K562 (cell line): Measurements from ENCODE around the gene CAPN2. TPM values are rescaled to one million over a fixed set of nuclear protein-coding genes. Genes with fewer than 3 reads are reported as not detected.

Source experiments
- ATAC-seq: fragments of 200-7000 bp; cut with Tn5 transposase; 3 replicates; pipeline ENCODE4 v1.9.1; 2020; ENCODE audit warnings: moderate library complexity
- BruUV-seq: library from RNA; stranded (reverse); fragments of 400-500 nt; replicated peaks from 2 replicates; lab custom pipeline; 2021; lab: Mats Ljungman, UMichigan
- CTCF ChIA-PET: fragments of 300-600 bp; formaldehyde crosslinking; extraction: SDS; loops from one replicate; lab custom pipeline; 2021; ENCODE audit warnings: low intra/inter-chr PET ratio; lab: Yijun Ruan, JAX
- POLR2A ChIA-PET: fragments of 300-600, 350-650 bp; sonication (Branson Sonifier 250); formaldehyde crosslinking; extraction: SDS; loops from one replicate; lab custom pipeline; 2021; ENCODE audit warnings: antibody characterized with exemption, inconsistent platforms; lab: Yijun Ruan, JAX
- DNase-seq, 4 experiments: peaks; one replicate each; pipeline versions ENCODE4 v3.0.0 to v3.0.0-alpha.2; 2011 to 2018; ENCODE audit warnings: low spot score in 3 of 4, mixed read lengths in 3 of 4; ENCODE audit errors: extremely low read depth in 1 of 4
- FAIRE-seq: peaks from 2 replicates; lab custom pipeline; 2011; peaks lifted over from hg19 to GRCh38; lab: Jason Lieb, UNC
- H2AFZ ChIP-seq: 2 replicates; pipeline ENCODE4 v1.6.0; 2011; ENCODE audit warnings: low read depth, low read length, control low read depth, inconsistent platforms
- H3K27ac ChIP-seq: fragments of 200-600 bp; 3 replicates; pipeline ENCODE4 v1.8.0; 2011; ENCODE audit warnings: low read depth, mild to moderate bottlenecking, control low read depth, inconsistent platforms, low read length, moderate library complexity, mixed read lengths; ENCODE audit errors: extremely low read depth
- H3K27me3 ChIP-seq, 2 experiments: fragments of 300-600 bp in 1 of 2; 2 replicates in 1 of 2; 3 replicates in 1 of 2; pipeline versions ENCODE4 v1.6.0 to v1.8.0; 2011; ENCODE audit warnings: inconsistent platforms in 2 of 2, low read length in 2 of 2, mild to moderate bottlenecking in 1 of 2, mixed read lengths in 1 of 2, moderate library complexity in 1 of 2; ENCODE audit not compliant: control insufficient read depth in 2 of 2, insufficient read depth in 2 of 2
- H3K36me3 ChIP-seq: fragments of 300-600 bp; 3 replicates; pipeline ENCODE4 v1.8.0; 2011; ENCODE audit warnings: mild to moderate bottlenecking, low read length, inconsistent platforms; ENCODE audit not compliant: control insufficient read depth, insufficient read depth
- H3K4me1 ChIP-seq, 2 experiments: fragments of 200-600 bp in 1 of 2; replicated peaks in 1 of 2; 2 replicates in 1 of 2; 3 replicates in 1 of 2; pipeline versions ENCODE4 v1.5.1 to v1.8.0; 2011; ENCODE audit warnings: inconsistent platforms in 2 of 2, low read length in 2 of 2, mild to moderate bottlenecking in 1 of 2, mixed read lengths in 1 of 2, moderate library complexity in 1 of 2; ENCODE audit not compliant: control insufficient read depth in 2 of 2, insufficient read depth in 2 of 2
- H3K4me2 ChIP-seq: 2 replicates; pipeline ENCODE4 v1.6.1; 2011; ENCODE audit warnings: low read length, control low read depth, inconsistent platforms, mixed read lengths; ENCODE audit not compliant: insufficient read depth
- H3K4me3 ChIP-seq: fragments of 200-600 bp; sonication (generic), shearing (Covaris generic); 2 replicates; pipeline ENCODE4 v1.5.1; 2016; ENCODE audit warnings: control low read depth, inconsistent platforms
- H3K79me2 ChIP-seq: fragments of 200-600 bp; 3 replicates; pipeline ENCODE4 v1.8.0; 2011; ENCODE audit warnings: low read length, inconsistent platforms; ENCODE audit not compliant: control insufficient read depth, insufficient read depth
- H3K9ac ChIP-seq, 2 experiments: 2 replicates each; pipeline versions ENCODE4 v1.6.0 to v1.6.1; 2011; ENCODE audit warnings: low read depth in 2 of 2, low read length in 2 of 2, control low read depth in 1 of 2, inconsistent platforms in 1 of 2, mild to moderate bottlenecking in 1 of 2, mixed read lengths in 1 of 2; ENCODE audit not compliant: insufficient read depth in 1 of 2
- H3K9me1 ChIP-seq: one replicate; pipeline ENCODE4 v1.6.0; 2011; ENCODE audit warnings: inconsistent platforms, mild to moderate bottlenecking, low read length, moderate library complexity; ENCODE audit not compliant: control insufficient read depth, insufficient read depth
- H3K9me3 ChIP-seq: replicated peaks from 2 replicates; pipeline ENCODE4 v1.5.1; 2011; ENCODE audit warnings: low read depth, low read length, inconsistent platforms; ENCODE audit not compliant: control insufficient read depth, insufficient read depth
- H4K20me1 ChIP-seq: replicated peaks from 2 replicates; pipeline ENCODE4 v1.6.1; 2011; ENCODE audit warnings: low read length, inconsistent platforms, mixed read lengths; ENCODE audit not compliant: control insufficient read depth, insufficient read depth
- ATF7 ChIP-seq: fragments of 450-650 bp; IDR thresholded peaks from 2 replicates; pipeline ENCODE4 v1.7.1; 2014; ENCODE audit warnings: mild to moderate bottlenecking, moderate library complexity
- CBX3 ChIP-seq, 2 experiments: IDR thresholded peaks; 1 replicate in 1 of 2; 2 replicates in 1 of 2; pipeline ENCODE4 v1.6.1; 2012; ENCODE audit warnings: inconsistent platforms in 2 of 2, low read length in 2 of 2, borderline replicate concordance in 1 of 2, control low read depth in 1 of 2
- DPF2 ChIP-seq: fragments of 450-650 bp; IDR thresholded peaks from 2 replicates; pipeline ENCODE4 v1.6.1; 2016
- EWSR1 ChIP-seq: fragments of 450-650 bp; IDR thresholded peaks from 2 replicates; pipeline ENCODE4 v1.6.1; 2018; ENCODE audit warnings: borderline replicate concordance, mild to moderate bottlenecking, low read depth, moderate library complexity; ENCODE audit not compliant: partially characterized antibody
- IFI16 ChIP-seq: fragments of 250-450 bp; sonication (Bioruptor Pico); IDR thresholded peaks from 2 replicates; pipeline ENCODE4 v2.1.2; 2022; ENCODE audit warnings: mild to moderate bottlenecking, inconsistent platforms
- MAFF ChIP-seq: IDR thresholded peaks from 2 replicates; pipeline ENCODE4 v1.6.1; 2012; ENCODE audit warnings: low read length, improper control_type of control experiment
- MEIS2 ChIP-seq: fragments of 450-650 bp; IDR thresholded peaks from 2 replicates; pipeline ENCODE4 v1.6.1; 2014; ENCODE audit warnings: mild to moderate bottlenecking; ENCODE audit not compliant: partially characterized antibody
- NFIX ChIP-seq: fragments of 250-450 bp; sonication (Bioruptor Pico); IDR thresholded peaks from 2 replicates; pipeline ENCODE4 v1.4.0; 2020; ENCODE audit warnings: low read depth, mild to moderate bottlenecking, moderate library complexity
- SMC3 ChIP-seq: conservative IDR thresholded peaks from 2 replicates; pipeline ENCODE4 v1.6.1; 2011; ENCODE audit warnings: low read depth, low read length, improper control_type of control experiment; ENCODE audit not compliant: insufficient read depth
- SNRNP70 ChIP-seq: fragments of 200-400 bp; formaldehyde crosslinking; optimal IDR thresholded peaks from 2 replicates; pipeline ENCODE3; 2017; ENCODE audit warnings: low read depth, low read length
- STAT5A ChIP-seq: IDR thresholded peaks from 2 replicates; pipeline ENCODE4 v1.6.1; 2012; ENCODE audit warnings: low read length, inconsistent platforms, borderline replicate concordance
- ZSCAN29 ChIP-seq: fragments of 450-650 bp; IDR thresholded peaks from 2 replicates; pipeline ENCODE4 v1.6.1; 2017
- WGBS: fragments of 100-300 bp; shearing (Covaris generic); methylation state at CpG from one replicate; pipeline ENCODE4 v1.1.6; 2016; ENCODE audit warnings: low coverage, mixed read lengths; ENCODE audit not compliant: insufficient coverage; ENCODE audit errors: missing lambda C conversion rate; 5-methylcytosine and 5-hydroxymethylcytosine counted together
- in situ Hi-C: fragments of 300-500 bp; cut with MboI; formaldehyde crosslinking; loops from 4 replicates; pipeline ENCODE4 v1.15.0; 2018; ENCODE audit warnings: inconsistent platforms, mixed read lengths
- intact Hi-C: fragments of 100-400 bp; cut with micrococcal nuclease; formaldehyde crosslinking; loops from 2 replicates; pipeline ENCODE4 v1.14.2; 2022
- polyA plus RNA-seq, 8 experiments: library from polyadenylated mRNA; depleted of rRNA in 4 of 8; stranded (reverse) in 5 of 8; unstranded in 3 of 8; fragments of >200 nt; fragmentation: Nextera tagmentation in 2 of 8; fragmentation: Illumina TruSeq in 1 of 8; extraction: Ambion mirVana in 2 of 8; extraction: Trizol in 1 of 8; gene quantifications; 2 replicates each; pipeline versions ENCODE4 v1.2.1 to v1.2.3, GENCODE V29; 2011 to 2014; ENCODE audit warnings: inconsistent platforms in 1 of 8, missing spikeins in 1 of 8
- total RNA-seq, 7 experiments: library from RNA; depleted of rRNA in 6 of 7; stranded (reverse); fragments of >200 nt in 6 of 7; fragmentation: Illumina TruSeq in 2 of 7; extraction: Trizol in 2 of 7; gene quantifications; 2 replicates each; pipeline versions ENCODE4 v1.2.1 to v1.2.3, GENCODE V29; 2011 to 2021; ENCODE audit warnings: low replicate concordance in 1 of 7
- TF ChIP-seq, protein P1 (sequence below): sonication (generic); formaldehyde crosslinking; IDR thresholded peaks from 2 replicates; pipeline ENCODE4 v1.8.0; 2022; ENCODE audit warnings: missing genetic modification reagents, mild to moderate bottlenecking, moderate library complexity, borderline replicate concordance
- TF ChIP-seq, protein P2 (sequence below), 2 experiments: fragments of 450-650 bp; formaldehyde crosslinking in 1 of 2; IDR thresholded peaks; 2 replicates each; pipeline versions ENCODE4 v1.4.0 to v1.6.1; 2014 to 2020; ENCODE audit warnings: mild to moderate bottlenecking in 2 of 2, borderline replicate concordance in 1 of 2, low read depth in 1 of 2

The CAPN2 gene
- total and polyA plus RNA-seq, 9 of the 15 experiments (the other 6 are each of a cell fraction or from before 2014, with no cell fraction given) = 24.6 to 157 (median 101) TPM

DNA sequence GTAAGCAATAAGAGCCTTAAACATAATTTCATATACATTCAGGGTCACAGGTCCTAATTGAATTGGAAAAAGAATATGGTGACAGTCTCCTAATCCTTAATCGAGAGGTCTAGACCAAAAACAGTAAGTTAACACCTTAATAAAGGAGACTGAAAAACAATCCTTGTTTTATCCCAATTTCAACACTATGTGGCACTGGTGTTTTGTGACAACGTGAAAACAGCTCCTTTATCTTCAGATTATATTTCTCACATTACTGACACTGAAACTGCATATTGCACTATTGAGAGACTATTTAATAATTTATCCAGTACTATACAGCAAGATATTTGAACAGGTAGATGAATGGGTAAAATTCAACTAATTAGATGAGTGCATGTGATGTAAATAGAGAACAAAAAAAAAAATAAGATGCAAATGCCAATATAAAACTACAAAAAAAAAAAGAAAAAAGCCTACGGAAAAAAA, 99.3 kb downstream of the CAPN2 start:
- Histone ChIP-seq H3K4me2 (no peak overlapping the region), H3K4me3 (no peak overlapping the region), H3K9me3 (no peaks in the 10 kb centered on the region; the same call in 1 of the 2 replicates), H3K9me1 (no peaks in the 10 kb centered on the region), H3K27ac (no peak overlapping the region), H4K20me1 (no peaks in the 10 kb centered on the region), H3K36me3 (peaks cover 84% of the 10 kb centered on the region), H3K27me3 (no peaks in the 10 kb centered on the region), H3K79me2 (peaks cover 24% of the 10 kb centered on the region), H2AFZ (no peak overlapping the region), H3K4me1 (no peaks in the 10 kb centered on the region; a peak in 2 of 5 replicates), H3K9ac (no peak overlapping the region)
- peak in 1 of 4 experiments; percentile 58 for DNase-seq
- FAIRE-seq = peak; percentile 66
- ChIA-PET CTCF (interaction anchor here (0.9 to 2.4 kb wide), 4 partner anchors 9 to 646 kb away, joined by 3 to 13 read pairs (median 4); no protein-coding TSS in a partner anchor), POLR2A (interaction anchor here (0.6 to 1.3 kb wide), 5 partner anchors 8 to 295 kb away, joined by 3 to 6 read pairs (median 3); no protein-coding TSS in a partner anchor)
- peak; percentile 81 for ATAC-seq
- intact Hi-C loops = loop anchor here (1.0 to 5.0 kb wide), 6 partner anchors 35 to 522 kb away; no protein-coding TSS in a partner anchor
- in situ Hi-C loops = no loop called here
- WGBS = 49% methylated on average over 3 of the region's 3 CpGs
- BruUV-seq = no TSS peak
- peak; percentile 34; the same call in 1 of the 2 replicates for TF ChIP-seq ATF7
- no peak for TF ChIP-seq MEIS2
- TF ChIP-seq, protein P1, sequence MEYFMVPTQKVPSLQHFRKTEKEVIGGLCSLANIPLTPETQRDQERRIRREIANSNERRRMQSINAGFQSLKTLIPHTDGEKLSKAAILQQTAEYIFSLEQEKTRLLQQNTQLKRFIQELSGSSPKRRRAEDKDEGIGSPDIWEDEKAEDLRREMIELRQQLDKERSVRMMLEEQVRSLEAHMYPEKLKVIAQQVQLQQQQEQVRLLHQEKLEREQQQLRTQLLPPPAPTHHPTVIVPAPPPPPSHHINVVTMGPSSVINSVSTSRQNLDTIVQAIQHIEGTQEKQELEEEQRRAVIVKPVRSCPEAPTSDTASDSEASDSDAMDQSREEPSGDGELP (CRISPR knock-in tag) = no peak
- TF ChIP-seq SMC3 = peak; percentile 63
- no peak for TF ChIP-seq IFI16 (CRISPR knock-in tag)
- TF ChIP-seq, protein P2, sequence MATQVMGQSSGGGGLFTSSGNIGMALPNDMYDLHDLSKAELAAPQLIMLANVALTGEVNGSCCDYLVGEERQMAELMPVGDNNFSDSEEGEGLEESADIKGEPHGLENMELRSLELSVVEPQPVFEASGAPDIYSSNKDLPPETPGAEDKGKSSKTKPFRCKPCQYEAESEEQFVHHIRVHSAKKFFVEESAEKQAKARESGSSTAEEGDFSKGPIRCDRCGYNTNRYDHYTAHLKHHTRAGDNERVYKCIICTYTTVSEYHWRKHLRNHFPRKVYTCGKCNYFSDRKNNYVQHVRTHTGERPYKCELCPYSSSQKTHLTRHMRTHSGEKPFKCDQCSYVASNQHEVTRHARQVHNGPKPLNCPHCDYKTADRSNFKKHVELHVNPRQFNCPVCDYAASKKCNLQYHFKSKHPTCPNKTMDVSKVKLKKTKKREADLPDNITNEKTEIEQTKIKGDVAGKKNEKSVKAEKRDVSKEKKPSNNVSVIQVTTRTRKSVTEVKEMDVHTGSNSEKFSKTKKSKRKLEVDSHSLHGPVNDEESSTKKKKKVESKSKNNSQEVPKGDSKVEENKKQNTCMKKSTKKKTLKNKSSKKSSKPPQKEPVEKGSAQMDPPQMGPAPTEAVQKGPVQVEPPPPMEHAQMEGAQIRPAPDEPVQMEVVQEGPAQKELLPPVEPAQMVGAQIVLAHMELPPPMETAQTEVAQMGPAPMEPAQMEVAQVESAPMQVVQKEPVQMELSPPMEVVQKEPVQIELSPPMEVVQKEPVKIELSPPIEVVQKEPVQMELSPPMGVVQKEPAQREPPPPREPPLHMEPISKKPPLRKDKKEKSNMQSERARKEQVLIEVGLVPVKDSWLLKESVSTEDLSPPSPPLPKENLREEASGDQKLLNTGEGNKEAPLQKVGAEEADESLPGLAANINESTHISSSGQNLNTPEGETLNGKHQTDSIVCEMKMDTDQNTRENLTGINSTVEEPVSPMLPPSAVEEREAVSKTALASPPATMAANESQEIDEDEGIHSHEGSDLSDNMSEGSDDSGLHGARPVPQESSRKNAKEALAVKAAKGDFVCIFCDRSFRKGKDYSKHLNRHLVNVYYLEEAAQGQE (IDR thresholded peaks at IDR 0.05; ENCODE audit: borderline replicate concordance) = peak; percentile 92
- TF ChIP-seq, protein P2 (CRISPR knock-in tag; IDR thresholded peaks at IDR 0.05; ENCODE audit: low read depth) = no peak
- no peak for TF ChIP-seq SNRNP70
- no peak for TF ChIP-seq CBX3 (IDR thresholded peaks at IDR 0.05; ENCODE audit: borderline replicate concordance in 1 of 2, low read length in 2 of 2)
- peak; percentile 68 for TF ChIP-seq EWSR1
- TF ChIP-seq ZSCAN29 = no peak
- no peak for TF ChIP-seq STAT5A
- TF ChIP-seq MAFF = no peak
- TF ChIP-seq DPF2 = no peak
- TF ChIP-seq NFIX (CRISPR knock-in tag) = no peak
